GM12872 (cell line): ENCODE data around the gene C12orf43.

Experiments used
- TF ChIP-seq, protein P1 (sequence below): IDR thresholded peaks from 3 replicates; pipeline ENCODE4 v1.5.1; 2011; ENCODE audit warnings: low read depth, mild to moderate bottlenecking, low read length, moderate library complexity; ENCODE audit not compliant: insufficient read depth

C12orf43 gene

DNA sequence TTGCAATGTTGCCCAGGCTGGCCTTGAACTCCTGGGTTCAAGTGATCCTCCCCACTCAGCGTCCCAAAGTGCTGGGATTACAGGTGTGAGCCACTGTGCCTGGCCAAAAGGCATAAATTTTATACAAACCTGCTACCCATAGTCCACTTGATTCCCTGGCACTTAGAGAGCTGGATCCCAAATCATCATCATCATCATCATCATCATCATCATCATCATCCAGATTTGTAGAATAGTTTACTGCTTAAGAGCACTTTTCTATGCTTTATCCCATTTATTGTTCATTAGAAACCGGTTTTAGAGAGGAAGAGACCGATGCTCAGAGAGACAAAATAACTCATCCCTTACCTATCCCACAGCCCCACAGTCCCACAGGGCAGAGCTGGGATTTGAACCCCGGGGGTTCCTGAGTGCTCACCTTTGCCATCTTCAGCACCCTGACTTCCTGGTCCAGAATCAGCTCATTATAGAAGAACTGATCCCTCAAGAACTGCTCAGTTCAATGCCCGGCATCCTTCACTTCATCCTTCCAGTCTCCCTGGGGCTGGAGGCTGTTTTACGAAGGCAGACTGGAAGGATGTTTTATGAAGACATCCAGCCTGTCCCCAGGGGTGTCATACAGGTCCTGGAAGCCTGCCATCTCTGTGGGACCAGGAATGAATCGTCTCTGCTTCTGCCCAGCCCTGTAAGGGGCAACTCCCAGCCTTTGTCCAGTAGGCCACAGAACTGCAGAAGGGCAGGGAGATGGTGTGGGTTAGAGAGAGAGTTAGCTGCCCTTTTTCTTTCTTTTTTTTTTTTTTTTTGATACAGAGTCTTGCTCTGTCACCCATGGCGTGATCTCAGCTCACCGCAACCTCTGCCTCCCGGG is 43.0 kb upstream of the C12orf43 start:
- TF ChIP-seq, protein P1, sequence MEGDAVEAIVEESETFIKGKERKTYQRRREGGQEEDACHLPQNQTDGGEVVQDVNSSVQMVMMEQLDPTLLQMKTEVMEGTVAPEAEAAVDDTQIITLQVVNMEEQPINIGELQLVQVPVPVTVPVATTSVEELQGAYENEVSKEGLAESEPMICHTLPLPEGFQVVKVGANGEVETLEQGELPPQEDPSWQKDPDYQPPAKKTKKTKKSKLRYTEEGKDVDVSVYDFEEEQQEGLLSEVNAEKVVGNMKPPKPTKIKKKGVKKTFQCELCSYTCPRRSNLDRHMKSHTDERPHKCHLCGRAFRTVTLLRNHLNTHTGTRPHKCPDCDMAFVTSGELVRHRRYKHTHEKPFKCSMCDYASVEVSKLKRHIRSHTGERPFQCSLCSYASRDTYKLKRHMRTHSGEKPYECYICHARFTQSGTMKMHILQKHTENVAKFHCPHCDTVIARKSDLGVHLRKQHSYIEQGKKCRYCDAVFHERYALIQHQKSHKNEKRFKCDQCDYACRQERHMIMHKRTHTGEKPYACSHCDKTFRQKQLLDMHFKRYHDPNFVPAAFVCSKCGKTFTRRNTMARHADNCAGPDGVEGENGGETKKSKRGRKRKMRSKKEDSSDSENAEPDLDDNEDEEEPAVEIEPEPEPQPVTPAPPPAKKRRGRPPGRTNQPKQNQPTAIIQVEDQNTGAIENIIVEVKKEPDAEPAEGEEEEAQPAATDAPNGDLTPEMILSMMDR, result no peak

DNA sequence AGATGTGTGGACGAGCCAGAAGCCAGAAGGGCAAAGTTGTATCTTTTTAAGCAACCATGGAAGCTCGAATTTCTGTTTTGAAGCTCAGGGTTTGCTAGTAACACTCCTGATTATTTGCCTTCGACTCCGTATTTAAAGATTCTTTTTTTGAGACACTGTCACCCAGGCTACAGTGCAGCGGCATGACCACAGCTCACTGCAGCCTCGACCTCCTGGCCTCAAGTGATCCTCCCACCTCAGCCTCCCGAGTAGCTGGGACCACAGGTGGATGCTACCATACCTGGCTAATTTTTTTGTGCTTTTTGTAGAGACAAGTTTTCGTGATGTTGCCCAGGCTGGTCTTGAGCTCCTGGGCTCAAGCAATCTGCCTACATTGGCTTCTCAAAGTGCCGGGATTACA is 41.5 kb upstream of the C12orf43 start:
- TF ChIP-seq, protein P1, result no peak

DNA sequence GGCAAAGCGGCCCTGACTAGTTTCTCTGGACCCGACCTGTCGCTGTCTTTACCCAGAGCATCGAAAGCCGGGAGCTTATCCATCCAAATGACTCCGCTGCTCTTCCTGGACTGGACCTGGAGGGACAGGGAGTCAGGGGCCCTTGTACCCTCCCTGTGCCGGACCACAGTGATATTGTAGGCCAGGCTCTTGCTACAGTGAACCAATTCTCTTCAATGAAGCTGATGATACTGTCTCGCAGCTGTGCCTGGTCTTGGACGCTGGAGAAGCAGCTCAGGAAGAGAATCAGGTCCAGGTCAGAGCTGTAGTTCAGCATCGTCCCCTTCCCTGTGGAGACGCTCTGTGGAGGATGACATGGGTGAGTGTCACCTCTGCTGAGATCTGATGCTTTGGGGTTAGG is 37.4 kb upstream of the C12orf43 start:
- TF ChIP-seq, protein P1, result no peak

DNA sequence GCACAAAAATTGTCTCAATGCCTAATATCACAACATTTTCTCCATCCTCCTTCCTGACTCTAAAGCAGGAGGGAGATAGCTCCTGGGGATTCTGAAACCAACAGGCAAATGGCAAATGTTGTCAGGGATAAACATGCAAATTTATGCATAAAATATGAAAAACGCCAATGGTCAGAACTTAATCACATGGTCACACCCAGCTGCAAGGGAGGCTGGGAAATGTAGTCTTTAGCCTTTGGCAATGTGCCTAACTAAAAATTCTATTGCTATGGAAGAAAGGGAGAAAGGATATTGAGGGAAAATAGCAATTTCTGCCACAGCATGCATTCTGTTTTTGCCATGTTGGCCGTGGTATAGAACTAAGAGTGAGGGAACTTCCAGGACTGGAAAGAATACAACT is 34.4 kb upstream of the C12orf43 start:
- TF ChIP-seq, protein P1, result no peak

DNA sequence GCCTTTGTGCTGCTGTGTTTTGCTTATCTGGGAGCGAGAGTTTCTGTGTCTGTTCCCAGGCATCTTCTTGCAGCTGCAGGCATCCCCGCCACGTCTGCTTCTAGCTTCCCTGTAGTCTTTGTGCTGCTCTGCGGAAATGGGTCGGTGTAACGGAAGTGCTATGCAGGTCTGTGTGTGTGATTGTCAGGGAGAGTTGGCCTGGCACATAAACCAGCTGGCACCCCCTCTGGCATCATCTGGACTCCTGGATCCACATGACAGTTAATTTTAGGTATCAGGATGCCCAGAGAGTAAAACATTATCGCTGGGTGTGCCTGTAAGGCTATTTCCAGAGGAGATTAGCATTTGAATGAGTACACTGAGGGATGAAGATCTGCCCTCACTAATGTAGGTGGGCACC is 32.2 kb upstream of the C12orf43 start:
- TF ChIP-seq, protein P1, result no peak

DNA sequence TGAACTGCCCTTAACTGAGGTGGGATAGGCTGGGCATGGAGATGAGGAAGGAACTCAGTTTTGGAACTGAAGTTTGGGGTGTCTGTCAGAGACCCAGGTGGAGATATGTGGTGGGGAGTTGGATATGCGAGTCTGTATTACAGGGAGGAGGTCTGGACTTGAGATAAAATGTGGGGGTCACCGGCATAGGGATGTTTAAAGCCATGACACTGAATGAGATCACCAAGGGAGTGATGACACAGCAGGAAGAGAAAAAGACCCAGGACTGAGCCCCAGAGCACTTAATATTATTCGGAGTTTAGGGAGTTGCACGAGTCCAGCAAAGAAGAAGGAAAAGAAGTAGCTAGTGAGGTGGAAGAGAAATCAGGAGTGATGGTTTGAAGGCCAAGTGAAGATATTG is 26.8 kb upstream of the C12orf43 start:
- TF ChIP-seq, protein P1, result no peak

DNA sequence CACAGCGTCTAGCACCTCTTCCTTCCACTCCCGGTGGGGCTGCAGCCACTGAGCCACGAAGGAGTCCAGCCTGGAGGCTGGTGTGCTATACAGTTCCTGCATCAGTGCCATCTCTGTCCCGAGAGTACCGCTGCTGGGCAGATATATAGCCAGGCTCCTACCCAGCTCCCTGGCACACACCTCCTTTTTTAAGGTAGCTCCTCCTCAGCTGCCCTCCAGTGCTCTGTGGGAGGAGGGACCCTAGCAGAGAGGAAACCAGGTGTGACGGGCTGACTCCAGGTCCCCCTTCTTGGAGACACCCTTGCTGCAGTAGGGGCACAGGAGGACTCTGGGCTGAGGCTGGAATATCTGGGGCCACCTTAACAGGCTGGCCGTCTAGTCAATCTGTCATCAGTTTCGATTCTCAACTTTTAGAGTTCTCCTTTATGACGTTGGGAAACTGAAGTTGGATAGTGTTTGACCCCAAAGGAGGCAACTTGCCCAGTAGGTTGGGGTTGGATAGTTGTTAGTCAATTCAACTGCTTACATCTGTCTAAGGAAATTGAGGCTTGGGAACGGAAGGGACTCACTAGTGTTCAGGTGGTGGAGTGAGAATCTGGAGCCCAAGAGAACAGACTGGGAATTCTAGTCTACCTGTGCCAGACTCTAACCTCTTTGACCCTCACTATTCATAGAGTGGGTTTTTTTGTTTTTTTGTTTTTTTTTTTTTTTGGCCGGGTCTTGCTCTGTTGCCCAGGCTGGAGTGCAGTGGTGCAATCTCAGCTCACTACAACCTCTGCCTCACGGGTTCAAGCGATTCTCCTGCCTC is 22.8 kb upstream of the C12orf43 start, which contains the start of gene OASL:
TSS of gene OASL (minus strand) at position 386 of the 808 bp plus-strand sequence. CDS start at position 111, 275 bp downstream.
- TF ChIP-seq, protein P1, result no peak
